AG04450 (cell line): ENCODE results near the gene A4GNT. TPM values are rescaled to one million over a fixed set of nuclear protein-coding genes. Genes with fewer than 3 reads are reported as not detected.

Experiments
- CTCF ChIA-PET: fragments of 300-600, 350-600 bp; formaldehyde crosslinking; extraction: SDS; loops from one replicate; lab custom pipeline; 2022; ENCODE audit warnings: antibody characterized with exemption, inconsistent platforms; lab: Charles Lee
- POLR2A ChIA-PET: fragments of 350-600 bp; formaldehyde crosslinking; extraction: SDS; loops from one replicate; lab custom pipeline; 2021; ENCODE audit warnings: antibody characterized with exemption, inconsistent platforms; lab: Yijun Ruan, JAX
- DNase-seq: peaks from one replicate; pipeline ENCODE4 v3.0.0-alpha.2; 2011; ENCODE audit warnings: low read depth, low spot score
- H3K27ac ChIP-seq: one replicate; pipeline ENCODE4 v1.5.1; 2012; ENCODE audit warnings: low read depth, low read length, control low read depth
- H3K27me3 ChIP-seq: one replicate; pipeline ENCODE4 v1.6.0; 2012; ENCODE audit warnings: low read length; ENCODE audit not compliant: control insufficient read depth, insufficient read depth
- H3K4me3 ChIP-seq: 2 replicates; pipeline ENCODE4 v1.5.1; 2011; ENCODE audit warnings: mild to moderate bottlenecking, low read depth, low read length, control low read depth
- H3K9me3 ChIP-seq: 2 replicates; pipeline ENCODE4 v1.5.1; 2012; ENCODE audit warnings: low read length; ENCODE audit not compliant: control insufficient read depth, insufficient read depth
- polyA plus RNA-seq: library from polyadenylated mRNA; depleted of rRNA; stranded (reverse); fragments of >200 nt; gene quantifications from 2 replicates; pipeline ENCODE4 v1.2.3, GENCODE V29; 2011
- TF ChIP-seq, protein P1 (sequence below): IDR thresholded peaks from 2 replicates; pipeline ENCODE4 v1.5.1; 2011; ENCODE audit warnings: low read depth, low read length, control low read depth, inconsistent platforms

Gene A4GNT
- polyA plus RNA-seq, 1 experiment: not detected

DNA sequence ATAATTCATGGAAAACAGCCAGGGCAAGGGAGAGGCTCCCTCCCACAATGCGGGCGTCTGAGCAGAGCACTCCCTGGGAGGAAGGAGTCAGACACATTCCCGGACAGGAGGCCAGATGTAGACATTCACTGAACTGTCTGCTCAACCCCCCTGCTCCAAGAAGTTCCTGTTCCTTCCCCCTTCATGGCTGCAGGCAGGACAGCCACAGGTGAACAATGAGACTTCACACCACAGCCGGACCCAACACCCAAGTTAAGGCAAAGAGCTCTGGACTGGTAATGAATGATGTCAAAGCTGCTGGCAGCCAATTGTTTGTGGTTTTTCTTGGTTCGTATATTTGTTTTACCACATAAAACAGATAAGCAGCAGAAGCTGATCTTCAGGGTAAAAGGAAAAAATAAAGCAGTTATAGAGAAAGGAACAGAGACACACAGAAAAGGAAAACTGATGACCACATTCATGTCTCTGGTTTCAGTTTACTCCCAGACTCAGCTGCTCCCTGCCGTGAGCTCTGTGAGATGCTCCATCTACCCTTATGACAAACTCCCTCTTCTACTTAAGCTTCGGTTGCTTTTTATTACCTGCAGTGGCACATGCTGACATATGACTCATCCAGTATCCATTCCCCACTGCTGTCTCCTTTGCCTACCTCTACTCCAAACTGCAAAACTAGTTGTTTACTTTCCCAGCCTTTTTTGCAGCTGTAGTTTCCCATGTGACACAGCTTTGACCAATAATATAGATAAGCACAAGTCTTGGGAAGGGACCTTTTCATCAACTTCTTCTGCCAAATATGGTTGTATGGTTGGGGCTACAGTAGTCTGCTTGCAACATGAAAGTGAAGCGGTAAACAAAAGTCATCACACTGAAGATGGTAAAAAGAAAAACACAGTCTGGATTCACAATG lies 49.9 kb downstream of the A4GNT start:
- CTCF ChIA-PET: interaction anchor here (1.0 to 3.3 kb wide), 7 partner anchors 11 to 335 kb away, joined by 3 to 28 read pairs (median 4); partner anchors contain the start of gene DZIP1L
- Histone ChIP-seq H3K9me3 (no peaks in the 10 kb centered on the region), H3K27me3 (no peaks in the 10 kb centered on the region), H3K4me3 (peak overlapping the region; percentile 38), H3K27ac (peak overlapping the region; percentile 95)
- DNase-seq: peak; percentile 65
- TF ChIP-seq, protein P1, sequence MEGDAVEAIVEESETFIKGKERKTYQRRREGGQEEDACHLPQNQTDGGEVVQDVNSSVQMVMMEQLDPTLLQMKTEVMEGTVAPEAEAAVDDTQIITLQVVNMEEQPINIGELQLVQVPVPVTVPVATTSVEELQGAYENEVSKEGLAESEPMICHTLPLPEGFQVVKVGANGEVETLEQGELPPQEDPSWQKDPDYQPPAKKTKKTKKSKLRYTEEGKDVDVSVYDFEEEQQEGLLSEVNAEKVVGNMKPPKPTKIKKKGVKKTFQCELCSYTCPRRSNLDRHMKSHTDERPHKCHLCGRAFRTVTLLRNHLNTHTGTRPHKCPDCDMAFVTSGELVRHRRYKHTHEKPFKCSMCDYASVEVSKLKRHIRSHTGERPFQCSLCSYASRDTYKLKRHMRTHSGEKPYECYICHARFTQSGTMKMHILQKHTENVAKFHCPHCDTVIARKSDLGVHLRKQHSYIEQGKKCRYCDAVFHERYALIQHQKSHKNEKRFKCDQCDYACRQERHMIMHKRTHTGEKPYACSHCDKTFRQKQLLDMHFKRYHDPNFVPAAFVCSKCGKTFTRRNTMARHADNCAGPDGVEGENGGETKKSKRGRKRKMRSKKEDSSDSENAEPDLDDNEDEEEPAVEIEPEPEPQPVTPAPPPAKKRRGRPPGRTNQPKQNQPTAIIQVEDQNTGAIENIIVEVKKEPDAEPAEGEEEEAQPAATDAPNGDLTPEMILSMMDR: no peak
- POLR2A ChIA-PET: interaction anchor here (0.6 to 2.8 kb wide), 5 partner anchors 19 to 1330 kb away, joined by 3 to 20 read pairs (median 3); partner anchors contain the start of genes DZIP1L and STAG1

DNA sequence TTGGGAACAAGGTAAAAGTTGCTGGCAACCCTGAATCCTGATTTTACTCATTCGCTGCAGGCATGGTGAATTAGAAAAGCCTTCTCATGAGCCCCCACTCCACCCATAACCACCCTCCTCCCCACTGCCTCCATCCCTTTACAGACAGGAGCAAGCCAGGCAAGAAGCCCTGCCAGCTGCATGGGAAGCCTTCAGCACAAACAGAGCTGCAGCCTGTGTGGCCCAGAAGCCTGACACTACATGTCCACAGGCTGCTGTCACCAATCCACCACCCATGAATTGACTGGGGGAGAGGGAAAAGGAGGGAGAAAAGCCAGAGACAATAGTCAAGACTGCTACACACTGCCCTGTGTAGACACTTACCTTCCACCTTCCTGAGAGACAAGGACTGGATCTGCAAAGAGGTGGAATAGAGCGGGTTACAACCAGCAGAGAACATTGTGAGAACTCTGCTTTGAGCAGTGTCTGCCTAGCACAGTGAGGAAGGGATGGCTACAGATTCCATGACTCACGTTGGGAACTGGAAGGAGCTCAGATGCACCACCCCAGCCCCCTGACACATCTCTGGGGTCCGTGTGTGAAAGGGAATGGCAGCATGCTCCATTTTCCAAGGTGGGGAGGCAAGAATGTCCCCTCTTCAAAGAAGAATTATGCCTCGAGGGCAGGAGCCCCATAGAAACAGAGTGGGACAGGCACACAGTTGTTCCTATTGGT lies 50.7 kb downstream of the A4GNT start:
- CTCF ChIA-PET: interaction anchor here (0.5 to 3.3 kb wide), 7 partner anchors 11 to 336 kb away, joined by 3 to 28 read pairs (median 4); partner anchors contain the start of gene DZIP1L
- Histone ChIP-seq H3K9me3 (no peaks in the 10 kb centered on the region), H3K27ac (peak overlapping the region; percentile 95), H3K4me3 (peak overlapping the region; percentile 37), H3K27me3 (no peaks in the 10 kb centered on the region)
- POLR2A ChIA-PET: interaction anchor here (0.9 to 2.8 kb wide), 3 partner anchors 20 to 34 kb away, joined by 3 to 20 read pairs (median 3); partner anchors contain the start of gene DZIP1L
- TF ChIP-seq, protein P1: no peak
- DNase-seq: no peak

DNA sequence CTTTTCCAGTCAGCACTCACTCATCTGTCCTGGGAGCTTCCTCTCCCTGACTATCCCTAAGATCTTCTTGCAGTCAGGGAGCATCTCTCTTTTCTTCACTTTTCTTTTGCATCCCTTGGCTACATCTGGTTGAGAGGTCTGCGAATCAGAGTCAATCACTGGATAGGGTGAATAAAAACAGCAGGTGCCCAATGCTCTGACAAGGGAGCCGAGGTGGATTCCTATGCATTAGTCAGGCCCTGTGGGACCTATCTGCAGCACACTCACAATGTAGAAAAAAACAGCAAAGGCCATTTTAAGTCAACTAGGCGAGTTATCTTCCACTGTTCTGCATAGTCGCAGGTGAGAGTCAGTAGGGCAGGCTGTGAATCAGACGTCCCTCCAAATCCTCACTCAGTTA lies 52.3 kb downstream of the A4GNT start:
- no peak overlapping the region for H3K4me3 ChIP-seq
- DNase-seq: no peak
- no peaks in the 10 kb centered on the region for H3K27me3 ChIP-seq
- CTCF ChIA-PET: interaction anchor here (1.4 to 2.9 kb wide), 3 partner anchors 11 to 39 kb away, joined by 6 to 19 read pairs (median 8); no protein-coding TSS in a partner anchor
- H3K27ac ChIP-seq: no peak overlapping the region
- H3K9me3 ChIP-seq: no peaks in the 10 kb centered on the region
- POLR2A ChIA-PET: no interaction called here
- TF ChIP-seq, protein P1: no peak

DNA sequence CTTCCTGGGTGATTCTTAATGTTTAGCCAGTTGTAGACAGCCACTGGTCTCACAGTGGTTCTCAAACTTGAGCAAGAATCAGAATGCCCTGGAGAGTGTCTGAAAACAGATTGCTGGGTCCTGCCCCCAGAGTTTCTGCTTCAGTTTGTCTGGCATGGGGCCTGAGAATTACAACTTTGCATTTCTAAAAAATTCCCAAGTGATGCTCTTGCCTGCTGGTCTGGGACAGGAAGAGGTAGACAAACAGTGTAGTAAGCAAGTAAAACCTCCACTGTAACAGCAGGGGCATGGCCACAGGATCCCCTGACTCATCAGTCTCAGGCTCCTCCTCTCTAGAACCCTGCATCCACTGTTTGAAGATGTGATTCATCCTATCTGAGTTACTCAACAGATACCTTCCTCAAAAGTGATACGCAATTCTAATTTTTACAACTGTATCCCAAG lies 53.3 kb downstream of the A4GNT start:
- Histone ChIP-seq H3K27me3 (no peaks in the 10 kb centered on the region), H3K27ac (peak overlapping the region; percentile 54), H3K4me3 (no peak overlapping the region), H3K9me3 (no peaks in the 10 kb centered on the region)
- ChIA-PET CTCF (interaction anchor here (1.4 to 2.9 kb wide), 3 partner anchors 10 to 40 kb away, joined by 6 to 19 read pairs (median 8); no protein-coding TSS in a partner anchor), POLR2A (no interaction called here)
- DNase-seq: peak; percentile 91
- TF ChIP-seq, protein P1: no peak
